Mucosa of descending colon (tissue), 3 donors: ENCODE data around the gene PNMA8A. TPM values are rescaled to one million over a fixed set of nuclear protein-coding genes. Genes with fewer than 3 reads are reported as not detected.

Source experiments
- ATAC-seq: fragments of 200-7000 bp; cut with Tn5 transposase; one replicate; pipeline ENCODE4 v1.9.1; 2020; ENCODE audit warnings: mild to moderate bottlenecking, moderate library complexity
- DNase-seq, 3 donors: peaks; one replicate each; pipeline ENCODE4 v3.0.0-alpha.2; 2020
- H3K36me3 ChIP-seq: fragments of 200-600 bp; one replicate; pipeline ENCODE4 v1.8.0; 2021; ENCODE audit warnings: low read depth, mild to moderate bottlenecking
- H3K4me1 ChIP-seq: fragments of 200-600 bp; one replicate; pipeline ENCODE4 v1.8.0; 2021; ENCODE audit warnings: low read depth, mild to moderate bottlenecking
- H3K4me3 ChIP-seq: fragments of 200-600 bp; one replicate; pipeline ENCODE4 v1.8.0; 2021; ENCODE audit warnings: mild to moderate bottlenecking
- H3K9me3 ChIP-seq: fragments of 200-600 bp; one replicate; pipeline ENCODE4 v1.8.0; 2021; ENCODE audit warnings: mild to moderate bottlenecking
- CTCF ChIP-seq: fragments of 200-600 bp; IDR thresholded peaks from one replicate; pipeline ENCODE4 v1.8.0; 2022; ENCODE audit warnings: antibody characterized with exemption, mild to moderate bottlenecking
- intact Hi-C, 2 donors: fragments of 100-400 bp; cut with DNase I in 1 of 2; cut with micrococcal nuclease in 1 of 2; formaldehyde crosslinking; loops; one replicate each; pipeline versions ENCODE4 v1.11.0 to v1.11.1; 2022; cut with DNase I, micrococcal nuclease
- total RNA-seq, 3 donors: library from RNA; stranded (reverse); fragmentation: NEBNext Ultra II Directional in 2 of 3; extraction: Animal tissue kit (Norgen Biotek cat#: 25700) in 2 of 3; gene quantifications; one replicate each; pipeline versions ENCODE4 v1.2.1 to v1.2.4, GENCODE V29; 2021 to 2023
- donor health status: DM: no; HTN: no; CAD: no; lungs with moderate emphysema.
- donor health status: DM: no; HTN: no; CAD: no.
- donor health status: DM: no; HTN: yes; CAD: no.

Gene PNMA8A
- total RNA-seq, 3 donors from 2014 or later = 0.20 to 3.2 (median 0.80) TPM

- intact Hi-C loops = no loop called here
- no peak for DNase-seq
- H3K4me1 ChIP-seq = no peaks in the 10 kb centered on the region
- no peaks in the 10 kb centered on the region for H3K36me3 ChIP-seq
- ATAC-seq = no peak
- no peaks in the 10 kb centered on the region for H3K9me3 ChIP-seq
- no peak overlapping the region for H3K4me3 ChIP-seq
- no peak for TF ChIP-seq CTCF
Observed at GRCh38 chr19:46470376-46470775, 987 bp downstream of the PNMA8A start.

DNA sequence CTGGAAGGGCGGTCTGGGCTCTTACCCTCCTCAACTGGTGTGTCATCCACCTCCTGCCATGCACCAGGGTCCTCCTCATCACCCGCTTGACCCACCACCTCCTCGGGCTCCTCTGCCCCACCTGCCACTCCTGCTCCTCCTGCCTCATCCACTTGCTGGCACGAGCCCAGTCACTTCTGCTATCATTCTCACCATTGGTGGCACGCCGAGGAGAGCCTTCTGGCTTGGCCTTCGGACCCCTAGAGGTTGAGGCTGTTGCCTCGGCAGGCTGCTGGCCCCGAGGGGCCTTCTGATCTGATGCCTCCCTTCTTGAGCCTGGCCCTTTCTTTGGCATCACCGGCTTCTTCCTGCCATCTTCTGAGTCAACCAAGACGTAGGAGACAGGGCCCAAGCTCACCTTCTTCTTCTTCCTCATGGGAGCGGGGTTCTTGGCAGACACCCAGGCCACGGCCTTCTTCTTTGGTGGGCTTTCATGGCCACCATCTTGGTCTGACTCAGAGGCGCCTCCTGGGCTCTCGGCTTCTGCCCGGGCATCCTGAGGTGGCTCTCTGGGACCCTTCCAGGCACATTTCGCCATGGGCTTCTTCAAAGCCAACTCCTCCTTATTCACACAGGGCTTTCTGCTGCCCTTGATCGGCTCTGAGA is 1.7 kb downstream of the PNMA8A start:
- intact Hi-C loops = no loop called here
- Histone ChIP-seq H3K36me3 (no peaks in the 10 kb centered on the region), H3K9me3 (no peaks in the 10 kb centered on the region), H3K4me3 (no peak overlapping the region), H3K4me1 (no peaks in the 10 kb centered on the region)
- ATAC-seq = no peak
- no peak for TF ChIP-seq CTCF
- no peak for DNase-seq

GRCh38 chr19:46466536-46467196 is 4.7 kb downstream of the PNMA8A start:
- no peak for TF ChIP-seq CTCF
- DNase-seq (peak in 1 of 3 donors; percentile 37), ATAC-seq (peak; percentile 29)
- Histone ChIP-seq H3K4me1 (no peaks in the 10 kb centered on the region), H3K4me3 (no peak overlapping the region), H3K9me3 (no peaks in the 10 kb centered on the region), H3K36me3 (no peaks in the 10 kb centered on the region)
- intact Hi-C loops = no loop called here

- Histone ChIP-seq H3K9me3 (no peaks in the 10 kb centered on the region), H3K36me3 (no peaks in the 10 kb centered on the region), H3K4me3 (no peak overlapping the region), H3K4me1 (no peaks in the 10 kb centered on the region)
- no peak for DNase-seq
- no peak for ATAC-seq
- intact Hi-C loops = no loop called here
- TF ChIP-seq CTCF = no peak
Observed at GRCh38 chr19:46463516-46463915, 7.8 kb downstream of the PNMA8A start.

GRCh38 chr19:46461537-46461936 is 9.8 kb downstream of the PNMA8A start:
- Histone ChIP-seq H3K9me3 (no peaks in the 10 kb centered on the region), H3K4me3 (no peak overlapping the region), H3K36me3 (no peaks in the 10 kb centered on the region), H3K4me1 (no peaks in the 10 kb centered on the region)
- ATAC-seq (no peak), DNase-seq (no peak)
- no peak for TF ChIP-seq CTCF
- intact Hi-C loops = no loop called here
